GM13976 (cell line): Measurements from ENCODE around the gene DRD4.

Experiments used
- DNase-seq: peaks from one replicate; pipeline ENCODE4 v3.0.0; 2012; ENCODE audit warnings: low spot score
- in situ Hi-C: fragments of 300-500 bp; cut with MboI; formaldehyde crosslinking; loops from one replicate; pipeline ENCODE4 v1.12.0; 2022; ENCODE audit warnings: low sequenced_read_pairs, mixed read lengths, inconsistent platforms; ENCODE audit not compliant: unreplicated experiment
- TF ChIP-seq, protein P1 (sequence below): IDR thresholded peaks from 2 replicates; pipeline ENCODE4 v1.5.1; 2012; ENCODE audit warnings: borderline replicate concordance, mild to moderate bottlenecking; ENCODE audit not compliant: insufficient read depth; ENCODE audit errors: extremely low read depth, missing control alignments, control extremely low read depth

The DRD4 gene

DNA sequence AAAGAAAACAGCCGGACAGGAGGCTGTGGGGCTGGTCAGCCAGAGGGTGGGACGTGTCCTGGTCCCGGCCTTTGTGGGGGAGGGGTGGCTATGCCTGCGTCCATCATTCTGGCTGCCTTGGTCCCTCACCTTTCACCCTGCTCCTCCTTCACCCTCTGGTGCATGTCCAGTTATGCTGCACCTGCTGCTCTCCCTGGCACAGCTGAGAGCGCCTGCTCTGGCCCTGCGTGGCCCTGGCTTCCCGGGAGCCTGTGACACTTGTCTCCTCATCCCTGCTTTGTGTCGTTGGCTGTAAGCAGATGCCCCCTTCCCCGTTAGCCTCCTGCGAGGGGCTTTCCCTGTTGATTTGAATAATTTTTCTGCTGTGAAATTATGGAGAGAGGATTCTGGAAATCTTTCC is 44.2 kb upstream of the DRD4 start:
- DNase-seq = no peak
- in situ Hi-C loops = no loop called here

DNA sequence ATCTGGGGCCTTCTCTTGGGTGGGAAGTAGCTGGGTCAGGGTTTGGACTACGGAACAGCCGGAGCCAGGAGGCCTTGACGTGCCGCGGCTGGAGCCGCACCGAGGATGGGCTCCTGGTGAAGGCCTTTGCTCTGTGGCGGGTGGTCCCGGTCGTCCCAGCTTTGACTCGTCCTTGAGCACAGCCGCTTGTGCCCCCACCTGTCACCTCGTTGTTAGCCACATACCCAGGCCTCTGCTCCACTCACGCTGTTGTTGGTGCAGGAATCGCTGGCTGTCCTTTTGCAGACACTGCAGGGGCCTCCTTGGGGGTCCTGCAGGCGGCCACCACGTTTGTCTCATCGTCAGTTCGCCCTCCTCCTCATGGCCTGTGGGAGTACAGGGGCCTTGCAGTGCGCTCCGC is 43.7 kb upstream of the DRD4 start:
- TF ChIP-seq, protein P1, sequence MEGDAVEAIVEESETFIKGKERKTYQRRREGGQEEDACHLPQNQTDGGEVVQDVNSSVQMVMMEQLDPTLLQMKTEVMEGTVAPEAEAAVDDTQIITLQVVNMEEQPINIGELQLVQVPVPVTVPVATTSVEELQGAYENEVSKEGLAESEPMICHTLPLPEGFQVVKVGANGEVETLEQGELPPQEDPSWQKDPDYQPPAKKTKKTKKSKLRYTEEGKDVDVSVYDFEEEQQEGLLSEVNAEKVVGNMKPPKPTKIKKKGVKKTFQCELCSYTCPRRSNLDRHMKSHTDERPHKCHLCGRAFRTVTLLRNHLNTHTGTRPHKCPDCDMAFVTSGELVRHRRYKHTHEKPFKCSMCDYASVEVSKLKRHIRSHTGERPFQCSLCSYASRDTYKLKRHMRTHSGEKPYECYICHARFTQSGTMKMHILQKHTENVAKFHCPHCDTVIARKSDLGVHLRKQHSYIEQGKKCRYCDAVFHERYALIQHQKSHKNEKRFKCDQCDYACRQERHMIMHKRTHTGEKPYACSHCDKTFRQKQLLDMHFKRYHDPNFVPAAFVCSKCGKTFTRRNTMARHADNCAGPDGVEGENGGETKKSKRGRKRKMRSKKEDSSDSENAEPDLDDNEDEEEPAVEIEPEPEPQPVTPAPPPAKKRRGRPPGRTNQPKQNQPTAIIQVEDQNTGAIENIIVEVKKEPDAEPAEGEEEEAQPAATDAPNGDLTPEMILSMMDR = no peak
- in situ Hi-C loops = no loop called here
- no peak for DNase-seq

More for the DNA sequence above, 44.2 kb upstream of the DRD4 start:
- TF ChIP-seq, protein P1 = no peak

DNA sequence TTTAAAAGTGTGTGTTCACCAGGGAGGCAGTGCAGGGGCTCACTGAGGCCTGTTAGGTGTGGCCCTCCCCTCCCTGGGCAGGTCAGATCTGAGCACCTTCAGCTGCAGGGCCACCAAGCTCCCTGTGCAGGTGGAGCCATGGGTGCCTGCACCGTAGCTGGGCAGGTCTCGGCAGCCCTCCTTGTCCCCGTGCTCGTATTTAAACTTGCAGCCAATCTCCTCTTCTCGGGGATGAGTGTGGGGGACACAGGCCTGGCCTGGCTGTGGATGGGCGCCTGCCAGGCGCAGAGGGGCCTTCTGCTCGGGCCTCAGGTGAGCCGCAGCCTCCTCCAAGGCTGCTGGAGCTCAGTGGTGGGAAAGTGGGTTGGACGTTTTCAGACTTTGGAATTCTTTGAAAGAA is 41.7 kb upstream of the DRD4 start:
- no peak for DNase-seq
- TF ChIP-seq, protein P1 = no peak
- in situ Hi-C loops = no loop called here

DNA sequence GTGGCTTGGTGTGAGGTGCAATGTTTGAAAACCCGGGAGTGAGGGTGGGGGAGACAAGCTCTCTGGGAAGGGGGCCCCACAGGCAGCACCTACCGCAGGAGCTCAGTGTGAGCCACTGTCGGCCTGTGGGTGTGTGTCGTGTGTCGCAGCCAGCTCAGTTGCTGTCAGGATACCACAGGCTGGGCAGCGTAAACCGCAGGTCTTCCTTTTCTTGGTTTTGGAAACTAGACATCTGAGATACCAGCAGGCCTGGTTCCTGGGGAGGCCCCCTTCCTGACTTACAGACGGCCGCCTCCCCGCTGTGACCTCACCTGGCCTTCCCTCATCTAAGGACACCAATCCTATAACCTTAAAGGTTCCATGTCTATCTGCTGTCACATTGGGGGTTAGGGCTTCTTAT is 40.7 kb upstream of the DRD4 start:
- no peak for DNase-seq
- TF ChIP-seq, protein P1 = no peak
- in situ Hi-C loops = no loop called here

DNA sequence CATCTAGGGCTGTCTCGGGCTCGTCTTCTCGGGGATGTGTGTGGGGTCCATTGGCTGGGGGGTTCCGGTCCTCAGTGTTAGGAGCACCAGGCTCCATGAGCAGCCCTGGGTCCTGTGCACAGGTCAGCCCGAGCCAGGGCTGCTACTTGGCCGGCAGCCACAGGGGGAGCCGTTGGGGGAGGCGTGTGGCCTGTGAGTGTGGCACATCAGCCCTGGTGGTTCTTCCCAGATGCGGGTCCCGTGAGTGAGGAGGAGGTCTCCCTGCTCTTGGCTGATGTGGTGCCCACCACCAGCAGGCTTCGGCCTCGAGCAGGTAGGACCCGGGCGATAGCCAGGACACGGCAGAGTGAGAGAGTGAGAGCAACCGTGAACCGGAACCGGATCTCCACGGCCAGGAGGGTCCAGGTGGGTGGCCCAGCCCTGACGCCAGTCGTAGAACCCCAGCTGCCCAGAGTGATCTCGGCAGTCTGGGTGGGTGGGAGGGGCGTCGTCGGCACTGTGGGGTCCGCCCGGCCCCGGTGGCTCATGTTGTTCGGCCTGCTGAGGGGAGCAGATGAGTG is 39.8 kb upstream of the DRD4 start:
- DNase-seq = no peak
- TF ChIP-seq, protein P1 = no peak
- in situ Hi-C loops = no loop called here

DNA sequence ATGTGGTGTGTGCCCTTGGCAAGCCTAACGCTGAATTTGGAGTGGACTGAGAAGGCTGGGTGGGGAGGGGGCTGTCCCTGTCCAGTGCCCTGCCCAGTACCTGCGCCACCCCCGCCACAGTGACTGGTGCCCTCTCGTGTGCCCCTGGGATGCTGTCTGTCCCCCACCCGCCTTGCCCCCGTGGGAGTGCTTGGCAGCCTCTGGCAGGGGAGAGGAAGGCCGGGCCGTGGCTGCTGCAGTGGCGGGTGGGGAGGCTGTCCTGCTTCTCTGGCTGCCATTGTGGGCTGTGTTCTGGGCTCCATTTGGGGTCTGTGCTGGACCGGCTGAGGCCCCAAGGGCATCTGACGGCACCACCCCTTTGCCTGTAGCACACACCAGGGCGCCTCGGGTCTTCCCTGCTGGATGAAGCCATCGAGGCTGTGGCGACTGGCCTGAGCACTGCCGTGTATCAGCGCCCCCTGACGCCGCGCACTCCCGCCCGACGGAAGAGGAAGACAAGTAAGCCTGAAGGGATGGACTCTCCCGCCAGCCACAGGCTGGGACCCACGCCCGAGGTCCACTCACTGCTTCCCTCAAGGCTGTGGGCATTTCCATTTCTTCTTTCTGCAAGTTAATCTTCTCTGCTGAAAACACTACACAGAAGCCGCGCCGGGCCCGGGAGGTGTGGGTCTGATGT is 38.9 kb upstream of the DRD4 start:
- no peak for DNase-seq
- TF ChIP-seq, protein P1 = no peak
- in situ Hi-C loops = no loop called here
